CD14-positive monocyte (primary cell): Measurements from ENCODE around the gene HMCN2. TPM values are rescaled to one million over a fixed set of nuclear protein-coding genes. Genes with fewer than 3 reads are reported as not detected.

ENCODE experiments used
- DNase-seq, 3 donors: peaks; one replicate each; pipeline ENCODE4 v3.0.0-alpha.2; 2011 to 2022
- H2AFZ ChIP-seq: 2 replicates; pipeline ENCODE4 v1.6.0; 2012; ENCODE audit warnings: mild to moderate bottlenecking, low read depth, low read length, inconsistent platforms; ENCODE audit not compliant: insufficient read depth, poor library complexity, severe bottlenecking
- H3K27ac ChIP-seq, 2 donors: 1 replicate in 1 of 2; 2 replicates in 1 of 2; pipeline ENCODE4 v1.5.1; 2012 to 2013; ENCODE audit warnings: low read length in 2 of 2, control low read depth in 1 of 2, inconsistent platforms in 1 of 2, low read depth in 1 of 2, mild to moderate bottlenecking in 1 of 2
- H3K27me3 ChIP-seq, 2 donors: one replicate each; pipeline versions ENCODE4 v1.6.0 to v1.6.1; 2011 to 2013; ENCODE audit warnings: low read length in 2 of 2; ENCODE audit not compliant: control insufficient read depth in 2 of 2, insufficient read depth in 2 of 2
- H3K36me3 ChIP-seq, 2 donors: replicated peaks in 1 of 2; 1 replicate in 1 of 2; 2 replicates in 1 of 2; pipeline versions ENCODE4 v1.5.1 to v1.6.1; 2012 to 2013; ENCODE audit warnings: low read length in 2 of 2, control low read depth in 1 of 2, inconsistent platforms in 1 of 2, mild to moderate bottlenecking in 1 of 2; ENCODE audit not compliant: insufficient read depth in 2 of 2, control insufficient read depth in 1 of 2
- H3K4me1 ChIP-seq, 2 donors: 1 replicate in 1 of 2; 2 replicates in 1 of 2; pipeline versions ENCODE4 v1.5.1 to v1.6.1; 2012 to 2013; ENCODE audit warnings: low read length in 2 of 2, control low read depth in 1 of 2, inconsistent platforms in 1 of 2, mild to moderate bottlenecking in 1 of 2, moderate library complexity in 1 of 2; ENCODE audit not compliant: insufficient read depth in 2 of 2, control insufficient read depth in 1 of 2
- H3K4me2 ChIP-seq: replicated peaks from 2 replicates; pipeline ENCODE3; 2012; ENCODE audit warnings: low read length, moderate library complexity, mild to moderate bottlenecking; ENCODE audit not compliant: poor library complexity, severe bottlenecking; ENCODE audit errors: extremely low read depth
- H3K4me3 ChIP-seq, 3 experiments: fragments of 200-600 bp in 1 of 3; sonication (generic) in 1 of 3; replicated peaks in 1 of 3; 1 replicate in 2 of 3; 2 replicates in 1 of 3; pipeline ENCODE4 v1.5.1; 2011 to 2013; ENCODE audit warnings: low read length in 3 of 3, mild to moderate bottlenecking in 3 of 3, control low read depth in 2 of 3, low read depth in 2 of 3, inconsistent platforms in 1 of 3, moderate library complexity in 1 of 3
- H3K79me2 ChIP-seq: 2 replicates; pipeline ENCODE4 v1.6.0; 2012; ENCODE audit warnings: mild to moderate bottlenecking, control low read depth, inconsistent platforms, low read length, moderate library complexity; ENCODE audit not compliant: insufficient read depth
- H3K9ac ChIP-seq: 2 replicates; pipeline ENCODE4 v1.6.0; 2017; ENCODE audit warnings: low read length, mild to moderate bottlenecking; ENCODE audit not compliant: insufficient read depth, poor library complexity, severe bottlenecking
- H3K9me3 ChIP-seq, 2 donors: replicated peaks in 1 of 2; 1 replicate in 1 of 2; 2 replicates in 1 of 2; pipeline versions ENCODE4 v1.5.1 to v1.6.1; 2012 to 2013; ENCODE audit warnings: low read length in 2 of 2, control low read depth in 1 of 2; ENCODE audit not compliant: control insufficient read depth in 1 of 2, insufficient read depth in 1 of 2
- H4K20me1 ChIP-seq: 2 replicates; pipeline ENCODE4 v1.6.0; 2012; ENCODE audit warnings: mild to moderate bottlenecking, low read length, control low read depth, moderate library complexity; ENCODE audit not compliant: insufficient read depth
- H3K27ac Mint-ChIP-seq, 7 donors: one replicate each; pipeline ENCODE4 v1.8.0; 2020; ENCODE audit warnings: mild to moderate bottlenecking in 7 of 7, mixed read lengths in 7 of 7, moderate library complexity in 6 of 7, inconsistent platforms in 2 of 7
- H3K27me3 Mint-ChIP-seq, 3 donors: one replicate each; pipeline ENCODE4 v1.8.0; 2021 to 2022; ENCODE audit warnings: low read depth in 3 of 3, mild to moderate bottlenecking in 3 of 3, mixed read lengths in 3 of 3, moderate library complexity in 3 of 3, inconsistent platforms in 1 of 3
- H3K36me3 Mint-ChIP-seq, 2 donors: one replicate each; pipeline ENCODE4 v1.8.0; 2020; ENCODE audit warnings: mixed read lengths in 2 of 2, inconsistent platforms in 1 of 2, mild to moderate bottlenecking in 1 of 2
- H3K4me1 Mint-ChIP-seq: one replicate; pipeline ENCODE4 v1.8.0; 2020; ENCODE audit warnings: mild to moderate bottlenecking, mixed read lengths
- H3K4me3 Mint-ChIP-seq, 2 donors: one replicate each; pipeline ENCODE4 v1.8.0; 2020; ENCODE audit warnings: mild to moderate bottlenecking in 2 of 2, mixed read lengths in 2 of 2, moderate library complexity in 1 of 2
- H3K9me3 Mint-ChIP-seq, 7 donors: one replicate each; pipeline ENCODE4 v1.8.0; 2020 to 2022; ENCODE audit warnings: mixed read lengths in 7 of 7, mild to moderate bottlenecking in 6 of 7, moderate library complexity in 6 of 7, inconsistent platforms in 2 of 7
- WGBS: methylation state at CpG from one replicate; pipeline ENCODE4 v1.1.5; 2013; ENCODE audit warnings: missing lambda C conversion rate; ENCODE audit not compliant: insufficient coverage; 5-methylcytosine and 5-hydroxymethylcytosine counted together
- intact Hi-C, 2 donors: fragments of 100-400 bp; cut with micrococcal nuclease; formaldehyde crosslinking; loops; one replicate each; pipeline versions ENCODE4 v1.15.0 to v1.15.1; 2023
- polyA plus RNA-seq, 3 donors: library from polyadenylated mRNA; depleted of rRNA in 1 of 3; unstranded in 2 of 3; stranded (reverse) in 1 of 3; fragments of 300-500 nt in 2 of 3; fragments of >200 nt in 1 of 3; fragmentation: Illumina TruSeq in 2 of 3; gene quantifications; 1 replicate in 2 of 3; 2 replicates in 1 of 3; pipeline ENCODE4 v1.2.3, GENCODE V29; 2012 to 2021
- TF ChIP-seq, protein P1 (sequence below): fragments of 200-600 bp; IDR thresholded peaks from one replicate; pipeline ENCODE4 v1.8.0; 2022; ENCODE audit warnings: antibody characterized with exemption, mild to moderate bottlenecking

The HMCN2 gene
- polyA plus RNA-seq, 3 donors: not detected

DNA sequence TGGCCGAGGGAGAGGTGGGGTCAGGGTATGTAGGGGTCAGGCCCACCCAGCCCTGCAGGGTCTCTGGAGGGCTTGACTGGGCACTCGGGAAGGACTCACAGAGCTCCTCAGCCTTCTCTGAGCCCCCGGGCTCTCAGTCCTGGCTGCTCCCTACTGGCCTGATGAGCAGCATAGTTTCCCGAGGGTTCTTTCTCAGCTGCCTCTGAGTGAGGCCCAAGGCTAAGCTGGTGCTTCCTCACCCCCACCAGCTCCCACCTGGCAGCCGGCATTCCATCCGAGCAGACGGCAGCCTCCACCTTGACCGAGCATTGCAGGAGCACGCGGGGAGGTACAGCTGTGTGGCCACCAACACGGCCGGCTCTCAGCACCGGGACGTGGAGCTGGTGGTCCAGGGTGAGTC, 56.0 kb downstream of the HMCN2 start:
- H3K36me3 Mint-ChIP-seq: no peaks in the 10 kb centered on the region
- peaks cover 14 to 31% (median 30%) of the 10 kb centered on the region in 3 donors for H3K27me3 Mint-ChIP-seq
- H3K27ac ChIP-seq: no peak overlapping the region
- H3K4me3 ChIP-seq: no peak overlapping the region
- no peak overlapping the region for H3K9ac ChIP-seq
- no peaks in the 10 kb centered on the region for H3K36me3 ChIP-seq
- 87% methylated on average over 12 of the region's 14 CpGs for WGBS
- TF ChIP-seq, protein P1, sequence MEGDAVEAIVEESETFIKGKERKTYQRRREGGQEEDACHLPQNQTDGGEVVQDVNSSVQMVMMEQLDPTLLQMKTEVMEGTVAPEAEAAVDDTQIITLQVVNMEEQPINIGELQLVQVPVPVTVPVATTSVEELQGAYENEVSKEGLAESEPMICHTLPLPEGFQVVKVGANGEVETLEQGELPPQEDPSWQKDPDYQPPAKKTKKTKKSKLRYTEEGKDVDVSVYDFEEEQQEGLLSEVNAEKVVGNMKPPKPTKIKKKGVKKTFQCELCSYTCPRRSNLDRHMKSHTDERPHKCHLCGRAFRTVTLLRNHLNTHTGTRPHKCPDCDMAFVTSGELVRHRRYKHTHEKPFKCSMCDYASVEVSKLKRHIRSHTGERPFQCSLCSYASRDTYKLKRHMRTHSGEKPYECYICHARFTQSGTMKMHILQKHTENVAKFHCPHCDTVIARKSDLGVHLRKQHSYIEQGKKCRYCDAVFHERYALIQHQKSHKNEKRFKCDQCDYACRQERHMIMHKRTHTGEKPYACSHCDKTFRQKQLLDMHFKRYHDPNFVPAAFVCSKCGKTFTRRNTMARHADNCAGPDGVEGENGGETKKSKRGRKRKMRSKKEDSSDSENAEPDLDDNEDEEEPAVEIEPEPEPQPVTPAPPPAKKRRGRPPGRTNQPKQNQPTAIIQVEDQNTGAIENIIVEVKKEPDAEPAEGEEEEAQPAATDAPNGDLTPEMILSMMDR: no peak
- peaks cover 2% of the 10 kb centered on the region for H3K4me1 Mint-ChIP-seq
- peaks cover 0 to 2% (median 0%) of the 10 kb centered on the region in 7 donors for H3K9me3 Mint-ChIP-seq
- H3K79me2 ChIP-seq: no peaks in the 10 kb centered on the region
- peak overlapping the region in 1 of 2 donors; percentile 47 for H3K4me3 Mint-ChIP-seq
- H4K20me1 ChIP-seq: no peaks in the 10 kb centered on the region
- H3K9me3 ChIP-seq: no peaks in the 10 kb centered on the region
- peaks cover 0 to 19% of the 10 kb centered on the region in 2 donors for H3K27me3 ChIP-seq
- H3K4me2 ChIP-seq: no peak overlapping the region
- no peak for DNase-seq
- H2AFZ ChIP-seq: no peak overlapping the region
- no peaks in the 10 kb centered on the region for H3K4me1 ChIP-seq
- no peak overlapping the region for H3K27ac Mint-ChIP-seq
- intact Hi-C loops: no loop called here

DNA sequence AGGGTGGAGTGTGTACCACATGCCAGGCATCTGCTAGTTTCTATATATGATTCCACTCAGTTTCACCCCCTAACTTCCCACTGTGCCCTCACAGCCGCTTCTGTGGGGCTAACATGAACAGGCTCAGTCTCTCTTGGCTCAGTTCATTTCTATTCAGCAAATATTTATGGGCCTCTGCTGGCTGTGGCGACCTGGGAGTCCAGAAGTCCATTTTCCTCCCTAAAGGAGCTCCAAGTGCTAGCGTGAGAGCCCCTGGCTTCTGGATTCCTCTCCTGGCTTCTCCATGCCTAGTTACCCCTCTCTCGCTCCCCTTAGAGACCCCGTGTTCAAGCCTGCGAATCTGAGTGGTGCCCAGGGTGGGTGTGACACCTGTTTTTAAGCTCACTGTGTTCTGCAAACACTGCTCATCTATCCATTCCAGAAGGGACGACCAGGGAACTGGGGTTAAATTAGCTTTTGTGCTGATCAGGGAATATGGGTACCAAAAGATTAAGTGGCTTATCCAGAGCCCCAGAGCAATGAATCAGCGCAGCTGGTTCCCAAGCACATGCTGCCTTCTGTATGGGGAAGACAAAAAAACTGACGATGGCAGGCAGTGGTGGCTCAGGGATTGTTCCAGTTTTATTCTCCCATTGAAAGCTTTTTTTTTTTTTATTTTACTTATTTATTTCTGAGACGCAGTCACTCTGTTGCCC, 57.6 kb downstream of the HMCN2 start:
- DNase-seq: no peak
- H3K27ac ChIP-seq: no peak overlapping the region
- H3K4me2 ChIP-seq: no peak overlapping the region
- no peaks in the 10 kb centered on the region for H3K36me3 ChIP-seq
- intact Hi-C loops: no loop called here
- Mint-ChIP-seq H3K4me1 (peaks cover 2% of the 10 kb centered on the region), H3K36me3 (no peaks in the 10 kb centered on the region), H3K9me3 (peaks cover 0 to 2% (median 0%) of the 10 kb centered on the region in 7 donors), H3K4me3 (no peak overlapping the region), H3K27ac (peak overlapping the region in 1 of 7 donors; percentile 41), H3K27me3 (peaks cover 17 to 41% (median 28%) of the 10 kb centered on the region in 3 donors)
- peaks cover 0 to 27% of the 10 kb centered on the region in 2 donors for H3K27me3 ChIP-seq
- no peaks in the 10 kb centered on the region for H3K4me1 ChIP-seq
- H2AFZ ChIP-seq: no peak overlapping the region
- no peaks in the 10 kb centered on the region for H3K79me2 ChIP-seq
- H4K20me1 ChIP-seq: no peaks in the 10 kb centered on the region
- H3K4me3 ChIP-seq: no peak overlapping the region
- no peak overlapping the region for H3K9ac ChIP-seq
- TF ChIP-seq, protein P1: no peak
- WGBS: 85% methylated on average over 2 of the region's 10 CpGs
- no peaks in the 10 kb centered on the region for H3K9me3 ChIP-seq
